ENCODE data around the gene LHX4. TPM values are rescaled to one million over a fixed set of nuclear protein-coding genes. Genes with fewer than 3 reads are reported as not detected.

Gene LHX4
- total and polyA plus RNA-seq, 4 donors, result under 0.01 to 0.19 (median 0.05) TPM

DNA sequence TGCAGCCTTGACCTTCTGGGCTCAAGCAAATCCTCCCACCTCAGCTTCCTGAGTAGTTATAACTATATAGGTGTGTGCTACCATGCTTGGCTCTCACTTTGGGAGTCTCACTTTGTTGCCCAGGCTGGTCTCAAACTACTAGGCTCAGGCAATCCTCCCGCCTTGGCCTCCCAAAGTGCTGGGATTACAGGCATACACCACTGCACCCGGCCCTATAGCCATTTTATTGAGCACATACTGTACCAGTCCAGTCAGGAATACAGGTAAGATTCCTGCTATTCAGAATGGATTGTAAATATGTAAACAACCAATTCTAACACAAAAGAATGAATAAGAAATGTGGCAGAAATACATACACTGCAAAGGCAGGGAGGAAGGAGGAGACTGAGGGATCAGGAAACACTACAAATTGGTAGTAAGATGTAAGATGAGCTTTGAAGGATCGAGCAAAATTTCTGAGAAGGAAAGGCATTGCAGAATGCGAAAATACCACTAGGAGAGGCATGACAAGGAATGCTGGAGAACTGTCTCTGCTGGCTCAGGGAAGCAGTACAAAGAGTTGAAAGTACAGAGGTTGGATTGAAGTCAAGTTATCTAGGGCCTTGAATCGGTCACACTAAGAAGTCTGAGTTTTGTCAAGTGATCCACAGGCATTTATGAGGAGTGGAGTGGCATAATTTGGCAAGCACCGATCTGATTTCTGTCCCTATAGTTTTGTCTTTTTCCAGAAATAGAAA, 60.4 kb downstream of the LHX4 start:
- no peak overlapping the region for H3K27ac ChIP-seq (ENCODE audit: low read depth in 1 of 2, low read length in 2 of 2)
- TF ChIP-seq EGR1 (IDR thresholded peaks at IDR 0.05; ENCODE audit: low read depth in 2 of 2) (no peak), TAF1 (conservative IDR thresholded peaks at IDR 0.05) (no peak), RXRA (IDR thresholded peaks at IDR 0.05) (no peak), SP1 (IDR thresholded peaks at IDR 0.05) (no peak), JUND (IDR thresholded peaks at IDR 0.05) (no peak), YY1 (IDR thresholded peaks at IDR 0.05) (no peak), GABPA (IDR thresholded peaks at IDR 0.05 in 1 of 2, conservative IDR thresholded peaks at IDR 0.05 in 1 of 2) (no peak), FOXA1 (IDR thresholded peaks at IDR 0.05) (no peak), RAD21 (IDR thresholded peaks at IDR 0.05) (no peak), NR2F2 (IDR thresholded peaks at IDR 0.05) (no peak), HNF4G (IDR thresholded peaks at IDR 0.05) (no peak), HNF4A (conservative IDR thresholded peaks at IDR 0.05) (no peak), FOXA2 (IDR thresholded peaks at IDR 0.05) (no peak)
- TF ChIP-seq, protein P1, sequence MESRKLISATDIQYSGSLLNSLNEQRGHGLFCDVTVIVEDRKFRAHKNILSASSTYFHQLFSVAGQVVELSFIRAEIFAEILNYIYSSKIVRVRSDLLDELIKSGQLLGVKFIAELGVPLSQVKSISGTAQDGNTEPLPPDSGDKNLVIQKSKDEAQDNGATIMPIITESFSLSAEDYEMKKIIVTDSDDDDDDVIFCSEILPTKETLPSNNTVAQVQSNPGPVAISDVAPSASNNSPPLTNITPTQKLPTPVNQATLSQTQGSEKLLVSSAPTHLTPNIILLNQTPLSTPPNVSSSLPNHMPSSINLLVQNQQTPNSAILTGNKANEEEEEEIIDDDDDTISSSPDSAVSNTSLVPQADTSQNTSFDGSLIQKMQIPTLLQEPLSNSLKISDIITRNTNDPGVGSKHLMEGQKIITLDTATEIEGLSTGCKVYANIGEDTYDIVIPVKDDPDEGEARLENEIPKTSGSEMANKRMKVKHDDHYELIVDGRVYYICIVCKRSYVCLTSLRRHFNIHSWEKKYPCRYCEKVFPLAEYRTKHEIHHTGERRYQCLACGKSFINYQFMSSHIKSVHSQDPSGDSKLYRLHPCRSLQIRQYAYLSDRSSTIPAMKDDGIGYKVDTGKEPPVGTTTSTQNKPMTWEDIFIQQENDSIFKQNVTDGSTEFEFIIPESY (IDR thresholded peaks at IDR 0.05), result no peak
- TF ChIP-seq, protein P2, sequence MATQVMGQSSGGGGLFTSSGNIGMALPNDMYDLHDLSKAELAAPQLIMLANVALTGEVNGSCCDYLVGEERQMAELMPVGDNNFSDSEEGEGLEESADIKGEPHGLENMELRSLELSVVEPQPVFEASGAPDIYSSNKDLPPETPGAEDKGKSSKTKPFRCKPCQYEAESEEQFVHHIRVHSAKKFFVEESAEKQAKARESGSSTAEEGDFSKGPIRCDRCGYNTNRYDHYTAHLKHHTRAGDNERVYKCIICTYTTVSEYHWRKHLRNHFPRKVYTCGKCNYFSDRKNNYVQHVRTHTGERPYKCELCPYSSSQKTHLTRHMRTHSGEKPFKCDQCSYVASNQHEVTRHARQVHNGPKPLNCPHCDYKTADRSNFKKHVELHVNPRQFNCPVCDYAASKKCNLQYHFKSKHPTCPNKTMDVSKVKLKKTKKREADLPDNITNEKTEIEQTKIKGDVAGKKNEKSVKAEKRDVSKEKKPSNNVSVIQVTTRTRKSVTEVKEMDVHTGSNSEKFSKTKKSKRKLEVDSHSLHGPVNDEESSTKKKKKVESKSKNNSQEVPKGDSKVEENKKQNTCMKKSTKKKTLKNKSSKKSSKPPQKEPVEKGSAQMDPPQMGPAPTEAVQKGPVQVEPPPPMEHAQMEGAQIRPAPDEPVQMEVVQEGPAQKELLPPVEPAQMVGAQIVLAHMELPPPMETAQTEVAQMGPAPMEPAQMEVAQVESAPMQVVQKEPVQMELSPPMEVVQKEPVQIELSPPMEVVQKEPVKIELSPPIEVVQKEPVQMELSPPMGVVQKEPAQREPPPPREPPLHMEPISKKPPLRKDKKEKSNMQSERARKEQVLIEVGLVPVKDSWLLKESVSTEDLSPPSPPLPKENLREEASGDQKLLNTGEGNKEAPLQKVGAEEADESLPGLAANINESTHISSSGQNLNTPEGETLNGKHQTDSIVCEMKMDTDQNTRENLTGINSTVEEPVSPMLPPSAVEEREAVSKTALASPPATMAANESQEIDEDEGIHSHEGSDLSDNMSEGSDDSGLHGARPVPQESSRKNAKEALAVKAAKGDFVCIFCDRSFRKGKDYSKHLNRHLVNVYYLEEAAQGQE (IDR thresholded peaks at IDR 0.05), result no peak
- TF ChIP-seq, protein P3, sequence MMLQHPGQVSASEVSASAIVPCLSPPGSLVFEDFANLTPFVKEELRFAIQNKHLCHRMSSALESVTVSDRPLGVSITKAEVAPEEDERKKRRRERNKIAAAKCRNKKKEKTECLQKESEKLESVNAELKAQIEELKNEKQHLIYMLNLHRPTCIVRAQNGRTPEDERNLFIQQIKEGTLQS (IDR thresholded peaks at IDR 0.05), result no peak
- TF ChIP-seq, protein P4, sequence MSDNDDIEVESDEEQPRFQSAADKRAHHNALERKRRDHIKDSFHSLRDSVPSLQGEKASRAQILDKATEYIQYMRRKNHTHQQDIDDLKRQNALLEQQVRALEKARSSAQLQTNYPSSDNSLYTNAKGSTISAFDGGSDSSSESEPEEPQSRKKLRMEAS (IDR thresholded peaks at IDR 0.05), result no peak
- TF ChIP-seq, protein P5, sequence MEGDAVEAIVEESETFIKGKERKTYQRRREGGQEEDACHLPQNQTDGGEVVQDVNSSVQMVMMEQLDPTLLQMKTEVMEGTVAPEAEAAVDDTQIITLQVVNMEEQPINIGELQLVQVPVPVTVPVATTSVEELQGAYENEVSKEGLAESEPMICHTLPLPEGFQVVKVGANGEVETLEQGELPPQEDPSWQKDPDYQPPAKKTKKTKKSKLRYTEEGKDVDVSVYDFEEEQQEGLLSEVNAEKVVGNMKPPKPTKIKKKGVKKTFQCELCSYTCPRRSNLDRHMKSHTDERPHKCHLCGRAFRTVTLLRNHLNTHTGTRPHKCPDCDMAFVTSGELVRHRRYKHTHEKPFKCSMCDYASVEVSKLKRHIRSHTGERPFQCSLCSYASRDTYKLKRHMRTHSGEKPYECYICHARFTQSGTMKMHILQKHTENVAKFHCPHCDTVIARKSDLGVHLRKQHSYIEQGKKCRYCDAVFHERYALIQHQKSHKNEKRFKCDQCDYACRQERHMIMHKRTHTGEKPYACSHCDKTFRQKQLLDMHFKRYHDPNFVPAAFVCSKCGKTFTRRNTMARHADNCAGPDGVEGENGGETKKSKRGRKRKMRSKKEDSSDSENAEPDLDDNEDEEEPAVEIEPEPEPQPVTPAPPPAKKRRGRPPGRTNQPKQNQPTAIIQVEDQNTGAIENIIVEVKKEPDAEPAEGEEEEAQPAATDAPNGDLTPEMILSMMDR (IDR thresholded peaks at IDR 0.05; ENCODE audit: low read depth, low read length, missing input control), result no peak
- H3K36me3 ChIP-seq (ENCODE audit: control insufficient read depth in 4 of 4, insufficient read depth in 3 of 4, low read depth in 1 of 4, low read length in 3 of 4), result peaks cover 0 to under 1% (median 0%) of the 10 kb centered on the region in 4 donors
- no peak overlapping the region for H3K4me3 ChIP-seq (ENCODE audit: low read depth in 1 of 3, low read length in 3 of 3)
- peaks cover 0 to 6% (median 0%) of the 10 kb centered on the region in 4 donors for H3K4me1 ChIP-seq (ENCODE audit: control insufficient read depth in 4 of 4, insufficient read depth in 4 of 4, low read length in 3 of 4)
- H3K27me3 ChIP-seq (ENCODE audit: control insufficient read depth in 4 of 4, insufficient read depth in 4 of 4, low read length in 3 of 4), result no peaks in the 10 kb centered on the region
- no peaks in the 10 kb centered on the region for H3K9me3 ChIP-seq (ENCODE audit: control insufficient read depth in 4 of 4, low read length in 3 of 4)
- WGBS, result 93% methylated on average over 6 of the region's 6 CpGs
- DNase-seq (ENCODE audit: low spot score), result no peak
- H3K9ac ChIP-seq (ENCODE audit: low read depth in 1 of 2, low read length in 2 of 2), result no peak overlapping the region

Data from liver (tissue), 9 donors.